ENCODE measurements around the gene INKA2.

INKA2 gene

DNA sequence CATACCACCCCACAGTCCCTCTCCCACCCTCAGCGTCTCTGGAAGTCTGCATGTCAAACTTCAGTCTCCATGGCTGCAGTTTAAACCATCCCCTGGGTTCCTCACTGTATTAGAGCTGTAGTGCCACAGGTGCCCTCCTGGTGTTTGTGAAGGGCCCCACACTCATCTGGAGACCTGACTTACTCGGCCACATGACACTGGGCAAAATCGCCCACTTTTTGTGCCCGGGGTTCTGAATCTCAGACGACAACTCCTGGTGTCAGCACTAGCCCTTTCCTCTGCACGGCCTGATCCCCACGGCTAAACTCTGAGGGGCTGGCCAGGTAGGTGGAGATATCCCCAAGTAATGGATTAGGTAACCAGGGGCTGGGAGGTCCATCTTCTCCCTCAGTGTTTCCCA lies 6.5 kb downstream of the INKA2 start:
- DNase-seq (ENCODE audit: low spot score): no peak

DNA sequence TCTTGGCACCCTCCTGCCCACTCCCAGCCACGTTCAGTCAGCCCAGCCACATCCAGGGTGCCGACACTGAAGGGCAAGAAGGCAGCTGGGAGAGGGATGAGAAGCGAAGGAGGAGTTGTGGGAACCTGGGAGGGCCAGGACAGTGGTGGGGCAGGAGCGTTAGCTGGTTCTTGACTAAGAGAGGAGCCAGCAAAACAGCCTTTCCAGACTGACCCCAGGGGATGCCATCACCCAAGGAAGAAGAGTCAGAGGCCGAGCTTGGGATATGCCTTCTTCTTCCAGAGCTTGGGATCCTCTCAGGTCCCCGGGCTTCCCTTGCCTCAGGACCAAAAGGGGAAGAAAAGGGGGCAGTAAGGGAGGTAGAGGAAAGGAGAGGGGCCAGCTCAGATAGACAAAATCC lies 7.2 kb downstream of the INKA2 start:
- no peak for DNase-seq (ENCODE audit: low spot score)

DNA sequence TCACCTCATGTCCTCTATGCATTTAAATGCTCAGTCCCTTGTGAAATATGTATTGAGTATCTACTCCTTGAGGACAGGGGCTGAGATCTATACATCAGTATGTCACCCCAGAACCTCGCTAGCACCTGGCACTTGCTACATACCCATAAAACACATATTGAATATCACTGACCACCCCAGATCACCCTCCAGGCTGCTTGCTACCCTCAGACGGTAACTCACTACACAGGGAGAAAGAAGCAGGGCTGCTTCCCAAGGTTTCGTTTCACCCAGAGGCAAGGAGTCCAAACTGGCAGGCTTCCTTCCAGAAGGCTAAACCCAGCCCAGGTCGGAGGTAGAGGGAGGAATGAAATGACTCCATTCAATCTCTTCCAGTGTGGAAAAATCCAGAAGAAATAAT lies 8.5 kb downstream of the INKA2 start:
- DNase-seq (ENCODE audit: low spot score): no peak

DNA sequence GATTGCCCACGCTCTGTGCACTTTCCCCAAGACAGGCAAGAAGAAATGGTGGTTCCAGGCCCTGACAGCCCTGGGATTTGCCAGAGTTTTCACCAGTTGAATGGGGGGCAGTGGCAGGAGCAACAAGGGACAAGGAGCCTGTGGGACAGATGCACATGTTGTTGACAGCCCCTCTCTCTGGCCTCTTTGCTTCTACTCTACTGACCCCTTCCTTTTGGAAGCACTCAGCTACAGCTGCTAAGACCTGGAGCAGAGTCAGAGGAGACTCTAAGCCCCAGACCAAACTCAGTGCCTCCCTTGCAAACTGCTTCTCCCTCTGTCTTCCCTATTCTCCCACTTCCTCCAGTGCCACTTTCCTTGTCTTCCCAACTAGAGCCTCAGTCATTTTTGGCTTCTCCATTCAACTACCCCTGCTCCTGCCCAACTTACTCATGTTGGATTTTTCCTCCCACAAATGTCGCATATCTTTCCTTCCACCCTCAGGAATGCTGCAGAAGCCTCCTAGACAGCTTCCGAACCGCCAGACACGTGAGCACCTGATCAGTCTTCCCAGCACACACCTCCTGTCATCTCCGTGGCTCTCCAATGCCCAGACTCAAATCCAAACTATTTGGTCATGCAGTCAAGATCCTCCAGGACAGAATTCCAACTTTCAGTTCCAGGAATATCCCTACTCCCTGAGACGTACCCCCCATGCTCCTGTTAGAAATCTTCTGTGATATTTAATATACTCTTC lies 9.1 kb downstream of the INKA2 start:
- no peak for DNase-seq (ENCODE audit: low spot score)

DNA sequence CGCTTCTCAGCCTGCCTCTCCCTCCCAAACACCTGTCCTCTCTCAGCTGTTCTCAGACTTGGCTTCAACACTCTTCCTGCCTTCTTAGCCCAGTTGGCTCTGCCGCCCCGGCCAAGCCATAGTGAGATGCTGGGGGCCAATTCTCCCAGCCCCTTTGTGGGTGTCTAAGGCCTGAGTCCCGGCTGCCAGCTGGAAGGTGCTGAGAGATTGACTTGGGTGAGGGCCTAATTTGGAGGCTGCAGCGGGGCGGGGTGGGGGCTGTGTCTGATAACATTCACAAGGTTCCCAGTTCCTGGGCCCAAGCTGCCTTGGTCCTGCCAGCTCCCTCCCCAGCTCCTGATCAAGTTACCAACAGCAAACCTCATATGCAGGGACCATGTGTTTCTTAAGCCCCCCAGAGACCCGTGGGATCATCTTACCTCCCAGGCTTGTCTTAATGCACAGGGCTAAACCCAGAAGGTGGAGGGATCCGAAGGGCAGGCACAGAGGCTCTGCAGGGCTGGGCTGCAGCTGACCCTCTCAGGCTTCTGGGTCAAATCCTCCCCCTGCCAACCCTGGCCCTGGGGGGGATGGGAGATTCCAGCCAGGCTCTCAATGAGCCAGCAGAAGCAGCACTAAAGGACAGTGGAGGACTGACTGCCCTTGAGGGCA lies 9.8 kb downstream of the INKA2 start:
- no peak for DNase-seq (ENCODE audit: low spot score)

DNA sequence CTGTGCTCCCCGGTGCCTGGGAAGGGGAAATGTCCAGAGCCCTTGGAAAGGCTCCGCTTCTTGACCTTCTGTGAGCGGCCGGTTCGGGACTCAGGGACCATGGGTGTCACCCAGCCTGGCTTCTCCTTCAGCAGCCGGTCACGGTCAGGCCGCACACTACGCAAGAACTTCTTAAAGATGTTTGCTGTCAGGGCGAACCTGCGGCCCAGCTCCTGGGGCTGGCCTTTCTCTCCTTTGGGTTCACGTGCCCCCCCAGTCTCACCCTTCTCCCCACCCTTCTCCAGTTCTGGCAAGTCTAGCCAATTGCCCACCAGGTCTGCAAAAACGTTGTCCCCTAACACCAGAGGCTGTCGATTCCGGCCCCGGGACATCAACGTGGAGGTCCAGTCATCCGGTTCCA lies 12.1 kb downstream of the INKA2 start:
- no peak for DNase-seq (ENCODE audit: low spot score)

DNA sequence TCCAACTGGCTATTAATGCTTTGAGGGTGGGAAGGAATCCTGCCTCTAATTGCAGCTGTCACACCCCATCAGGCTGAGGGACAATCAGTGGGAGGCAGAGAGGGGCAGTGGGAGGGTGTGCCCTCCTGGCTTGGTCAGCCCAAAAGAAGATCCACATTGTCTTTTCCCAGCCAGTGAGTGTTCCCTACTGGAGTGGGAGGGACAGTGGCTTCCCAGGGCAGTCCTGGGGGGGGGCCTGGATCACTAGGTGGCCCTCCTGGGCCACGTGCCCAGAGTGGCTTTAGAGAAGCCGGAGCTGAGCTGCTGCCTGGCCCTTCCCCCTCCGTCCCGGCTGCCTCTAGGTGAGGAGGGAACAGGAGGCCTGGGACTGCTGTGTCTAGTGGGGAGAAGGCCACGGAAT lies 14.0 kb downstream of the INKA2 start:
- no peak for DNase-seq (ENCODE audit: low spot score)

DNA sequence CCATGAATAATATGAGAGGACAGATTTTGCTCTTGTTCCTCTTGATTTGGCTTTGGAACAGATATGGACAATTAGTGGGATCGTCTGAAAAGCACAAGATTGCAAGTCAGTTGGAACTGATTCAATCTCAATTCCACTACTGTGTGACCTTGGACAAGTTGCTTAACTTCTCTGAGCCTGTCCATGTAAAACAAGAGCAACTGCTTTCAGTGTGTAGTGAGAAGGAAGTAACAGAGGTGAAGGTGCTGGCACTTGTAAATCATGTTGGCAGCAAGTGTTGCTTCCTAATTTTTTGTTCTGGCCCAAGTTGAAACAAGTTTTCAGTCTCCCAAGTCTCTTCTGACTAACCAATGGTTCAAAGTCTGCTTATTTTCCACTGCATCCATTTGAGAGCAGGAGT lies 15.3 kb downstream of the INKA2 start:
- no peak for DNase-seq (ENCODE audit: low spot score)

DNA sequence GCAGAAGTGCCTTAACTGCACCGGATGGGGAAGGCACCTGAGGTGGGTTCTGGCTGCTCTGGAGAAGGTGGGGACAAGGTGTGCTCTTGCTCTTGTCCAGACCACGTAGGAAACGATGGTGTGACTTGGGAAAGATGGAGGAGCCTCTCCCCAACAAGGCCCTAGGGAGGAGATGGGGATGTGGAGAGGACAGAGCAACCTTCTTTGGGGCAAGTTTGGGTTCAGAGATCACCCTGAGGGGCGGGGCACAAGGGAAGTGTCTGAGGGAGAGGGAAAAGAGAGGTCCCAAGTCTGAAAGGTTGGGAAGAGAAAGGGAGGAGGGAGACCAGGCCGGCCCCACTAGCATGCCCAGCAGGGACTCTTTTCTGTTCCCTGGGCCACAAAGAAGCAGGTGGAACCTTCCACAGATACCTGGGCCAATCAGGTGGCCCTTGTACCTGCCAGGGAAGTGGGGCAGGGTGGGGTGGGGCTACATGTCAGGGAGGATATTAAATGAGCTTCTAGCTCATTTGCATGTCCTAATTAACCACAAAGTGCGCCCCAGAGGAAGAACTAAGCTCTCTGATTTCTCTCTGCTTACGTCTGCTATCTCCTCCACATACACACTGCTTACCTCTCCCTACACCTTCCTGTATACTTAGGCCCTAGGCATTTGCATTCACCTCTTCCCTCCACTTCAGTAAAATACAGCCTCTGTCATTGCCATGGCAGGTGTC lies 15.9 kb downstream of the INKA2 start:
- DNase-seq (ENCODE audit: low spot score): no peak

DNA sequence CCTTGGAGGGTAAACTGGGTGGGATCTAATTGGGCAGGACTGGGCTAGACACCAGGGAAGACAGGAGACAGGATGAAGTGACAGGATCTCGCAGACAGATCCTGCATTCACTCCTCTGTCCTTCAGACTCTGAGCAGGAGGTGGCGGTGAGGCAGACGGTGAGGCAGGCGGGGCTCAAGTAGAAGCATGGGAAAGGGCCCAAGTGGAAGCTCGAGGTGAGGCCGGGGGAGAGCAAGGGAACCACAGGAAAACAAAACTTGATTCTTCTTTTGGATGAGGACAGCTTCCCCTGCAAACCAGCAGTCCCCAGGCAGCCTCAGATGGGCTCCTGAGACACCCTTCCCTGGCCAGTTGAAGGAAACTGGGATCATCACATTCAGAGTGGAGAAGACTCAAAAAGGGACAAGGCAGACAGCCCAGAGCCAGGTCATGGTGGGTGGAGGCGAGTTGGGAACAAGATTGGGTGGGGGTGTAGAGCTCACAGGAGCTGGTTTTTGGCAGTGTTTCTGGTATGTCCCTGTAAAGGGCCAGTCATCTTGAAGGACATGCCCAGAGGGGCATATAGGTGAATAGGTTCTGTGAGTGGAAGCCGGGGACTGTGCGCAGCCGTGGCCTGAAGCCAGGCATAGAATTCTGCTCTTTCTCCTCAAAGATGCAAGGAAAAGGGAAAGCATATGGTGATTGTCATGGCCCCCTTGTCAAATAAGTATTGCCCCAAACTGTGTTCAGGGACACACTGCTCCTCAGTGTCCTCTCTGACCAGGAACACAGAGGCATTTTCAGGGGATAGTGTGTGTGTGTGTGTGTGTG lies 18.0 kb downstream of the INKA2 start:
- DNase-seq (ENCODE audit: low spot score): no peak

DNA sequence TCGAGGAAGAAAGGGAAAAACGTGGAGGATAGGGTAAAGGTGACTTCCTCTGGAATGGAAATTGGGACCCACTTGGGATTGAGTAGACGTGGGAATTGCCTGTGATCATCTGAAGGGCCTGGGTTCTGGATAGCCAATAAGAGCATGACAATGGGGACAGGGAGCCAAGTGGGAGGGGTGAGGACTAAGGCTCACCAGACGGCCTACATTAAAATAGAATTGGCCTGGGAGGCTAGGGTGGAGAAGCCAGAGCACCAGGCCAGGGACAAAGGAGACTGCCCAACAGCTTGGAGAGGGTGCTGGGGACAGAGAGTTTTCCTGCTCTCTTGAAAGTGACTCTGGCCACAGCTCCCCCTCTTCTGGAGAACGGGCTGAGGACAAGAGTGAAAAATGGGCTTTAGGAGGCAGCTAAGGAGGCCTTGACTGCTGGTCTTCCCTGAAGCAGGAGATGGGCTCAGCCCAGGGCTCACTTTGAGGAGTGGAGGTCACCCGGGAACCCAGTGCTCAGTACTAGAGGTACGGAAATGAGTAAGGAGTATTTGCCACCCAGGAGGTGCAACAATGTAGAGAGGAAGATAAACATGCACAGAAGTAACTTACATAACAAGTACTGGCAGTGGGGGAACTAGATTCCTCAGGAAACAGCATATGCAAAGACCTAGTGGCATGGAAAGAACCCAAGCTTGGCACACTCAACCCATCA lies 18.8 kb downstream of the INKA2 start:
- peak; percentile 29 for DNase-seq (ENCODE audit: low spot score)

DNA sequence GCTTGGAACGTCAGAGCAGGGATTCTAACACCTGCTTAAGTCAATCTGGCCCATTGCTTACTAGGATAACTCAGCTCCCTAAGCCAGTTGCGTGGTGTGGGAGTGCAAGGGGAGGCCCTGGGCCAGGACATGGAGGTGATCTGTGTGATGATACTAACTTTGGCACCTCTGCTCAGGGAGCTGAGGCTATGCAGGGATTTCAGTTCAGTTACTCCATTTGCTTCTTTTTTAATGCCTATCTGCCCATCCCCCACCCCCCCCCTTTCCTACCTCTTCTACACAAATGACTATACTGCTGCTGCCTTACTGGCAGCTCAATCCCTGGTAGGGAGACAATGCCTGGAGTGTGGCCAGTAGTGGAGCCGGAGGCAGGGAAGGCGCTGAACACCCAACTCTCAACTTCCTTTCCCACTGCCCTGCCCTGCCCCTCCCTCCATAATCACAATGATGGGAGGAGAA lies 19.5 kb downstream of the INKA2 start:
- DNase-seq (ENCODE audit: low spot score): no peak

DNA sequence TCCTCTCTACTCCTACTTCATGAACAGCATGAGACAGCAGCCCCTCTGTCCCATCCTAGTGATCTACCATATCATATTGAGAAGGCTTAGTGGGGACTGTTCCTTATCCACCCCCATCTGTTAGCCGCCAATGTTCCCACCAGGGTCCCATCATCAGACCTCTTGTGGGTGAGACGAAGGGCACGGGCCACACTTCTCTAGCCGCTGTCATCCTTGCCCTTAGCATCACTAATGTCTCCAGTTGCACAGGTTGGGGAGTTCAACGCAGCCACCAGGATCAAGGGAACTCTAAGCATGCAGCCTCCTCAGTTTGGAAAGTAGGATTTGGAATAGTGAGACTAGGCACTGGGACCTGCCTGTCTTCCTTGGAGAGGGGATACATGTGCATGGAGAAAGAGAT lies 20.1 kb downstream of the INKA2 start:
- DNase-seq (ENCODE audit: low spot score): no peak

DNA sequence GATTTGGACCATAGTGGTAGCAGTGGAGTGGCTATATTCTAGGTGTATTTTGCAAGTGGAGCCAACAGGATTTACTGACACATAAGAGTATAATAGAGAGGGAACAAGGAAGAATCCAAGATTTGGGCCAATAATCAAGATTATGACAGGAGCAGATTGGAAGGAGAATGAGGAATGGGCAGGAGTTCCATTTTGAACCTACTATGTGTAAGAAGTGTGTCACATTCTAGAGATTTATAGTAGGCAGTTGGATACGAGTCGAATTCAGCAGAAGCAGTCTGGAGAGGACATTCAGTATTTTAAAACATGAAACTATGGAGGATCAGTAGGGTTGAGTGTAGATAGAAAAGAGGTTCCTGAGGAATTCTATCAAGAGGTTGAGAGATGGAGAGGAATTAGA lies 21.7 kb downstream of the INKA2 start:
- DNase-seq (ENCODE audit: low spot score): no peak

DNA sequence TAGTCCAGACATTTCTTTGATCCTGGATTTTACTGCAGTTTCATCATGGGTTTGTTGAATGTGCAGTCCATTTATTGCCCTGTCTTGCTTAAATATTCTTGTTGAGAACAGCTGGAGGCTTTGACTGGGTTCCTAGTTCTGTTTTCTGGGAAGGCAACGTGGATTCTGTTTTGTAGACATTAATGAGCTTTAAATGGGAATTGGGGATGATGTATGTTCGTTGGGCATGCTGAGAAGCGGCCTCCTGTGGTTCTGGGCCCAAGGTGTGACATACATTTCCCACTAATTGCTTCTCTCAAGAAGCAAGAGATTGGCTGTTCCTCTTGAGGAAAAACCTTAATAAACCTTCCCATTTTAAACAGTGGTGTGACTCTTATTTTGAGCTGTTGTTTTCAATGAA lies 22.9 kb downstream of the INKA2 start:
- DNase-seq (ENCODE audit: low spot score): no peak

DNA sequence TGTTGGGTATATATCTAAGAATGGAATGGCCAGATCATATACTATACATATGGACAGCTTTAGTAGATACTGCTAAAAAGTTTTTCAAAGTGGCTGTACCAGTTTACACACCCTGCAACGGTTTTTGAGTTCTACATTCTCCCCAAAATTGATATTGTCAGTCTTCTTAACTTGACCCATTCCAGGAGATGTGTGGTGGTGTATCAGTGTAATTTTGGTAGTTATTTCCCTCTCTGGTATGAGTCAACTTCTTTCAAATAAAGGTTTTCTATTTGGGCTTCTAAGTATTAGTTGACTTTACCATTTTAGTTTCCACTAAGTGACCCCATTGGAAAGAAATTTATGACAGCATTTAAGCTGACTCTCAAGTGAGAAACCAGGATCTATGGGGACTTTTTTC lies 29.2 kb downstream of the INKA2 start:
- no peak for DNase-seq (ENCODE audit: low spot score)

DNA sequence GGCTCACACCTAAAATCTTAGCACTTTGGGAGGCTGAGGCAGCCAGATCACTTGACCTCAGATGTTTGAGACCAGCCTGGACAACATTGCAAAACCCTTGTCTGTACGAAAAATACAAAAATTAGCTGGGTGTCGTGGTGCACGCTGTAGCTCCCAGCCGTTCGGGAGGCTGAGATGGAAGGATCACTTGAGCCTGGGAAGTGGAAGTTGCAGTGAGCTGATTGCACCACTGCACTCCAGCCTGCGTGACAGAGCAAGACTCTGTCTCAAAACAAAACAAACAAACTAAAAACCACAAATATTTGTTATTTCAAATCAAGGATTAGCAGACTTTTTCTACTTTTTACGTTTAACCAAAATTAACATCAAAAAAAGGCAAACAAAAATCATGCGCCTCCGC lies 31.3 kb downstream of the INKA2 start:
- no peak for DNase-seq (ENCODE audit: low spot score)

DNA sequence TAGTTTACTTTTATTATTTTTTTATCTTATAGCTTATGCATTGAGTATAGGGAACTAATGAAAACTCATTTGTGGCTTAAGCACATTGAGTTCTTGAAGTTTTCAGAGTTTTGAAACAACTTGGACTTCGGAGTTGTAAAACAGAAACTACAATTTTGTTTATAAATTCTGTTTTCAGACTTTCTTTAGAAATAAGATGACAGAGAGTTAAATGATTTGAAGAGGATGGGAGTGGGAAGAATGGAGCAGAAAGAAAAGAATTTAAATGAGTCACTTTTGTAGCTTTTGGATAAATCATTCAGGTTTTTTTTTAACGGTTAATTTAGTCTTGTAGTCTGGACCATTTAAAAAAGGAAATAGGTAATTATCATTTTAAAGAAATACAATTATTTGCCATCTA lies 32.3 kb downstream of the INKA2 start:
- DNase-seq (ENCODE audit: low spot score): no peak

DNA sequence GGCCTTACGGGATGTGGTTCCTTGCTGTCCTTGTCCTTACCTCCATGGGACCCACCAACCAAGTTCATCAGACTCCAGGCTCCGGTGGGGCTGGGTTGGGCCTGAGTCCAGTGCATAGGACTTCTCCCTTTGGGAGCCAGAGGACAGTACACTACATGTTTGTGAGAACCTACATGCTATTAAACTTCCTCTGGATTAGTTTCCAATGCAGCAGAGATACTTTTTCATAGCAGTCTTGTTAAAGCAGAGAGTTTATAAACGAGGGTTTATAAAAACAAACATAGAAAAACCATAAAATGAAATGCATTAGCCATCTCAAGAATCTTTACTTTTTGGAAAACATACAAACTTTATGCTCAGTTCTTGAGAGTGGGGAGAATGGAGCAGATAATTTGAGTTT lies 33.4 kb downstream of the INKA2 start:
- DNase-seq (ENCODE audit: low spot score): no peak

DNA sequence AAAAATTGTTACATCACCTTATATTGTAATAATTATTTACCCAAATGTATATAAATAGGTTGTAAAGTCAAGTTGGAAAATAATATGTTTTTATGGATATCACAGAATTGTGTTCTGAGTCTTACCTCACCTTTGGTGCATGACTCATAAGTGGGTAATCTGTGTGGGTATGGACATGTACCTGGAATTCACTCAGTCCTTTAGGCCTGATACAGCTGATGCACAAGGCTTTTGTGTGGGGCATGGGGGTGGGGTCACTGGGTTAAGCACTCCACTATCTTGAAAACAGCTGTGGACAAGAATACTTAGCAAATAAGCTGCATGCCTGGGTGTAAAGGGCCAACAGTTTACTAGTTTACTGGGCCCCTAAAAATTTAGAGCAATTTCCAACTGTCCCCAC lies 34.4 kb downstream of the INKA2 start:
- no peak for DNase-seq (ENCODE audit: low spot score)

DNA sequence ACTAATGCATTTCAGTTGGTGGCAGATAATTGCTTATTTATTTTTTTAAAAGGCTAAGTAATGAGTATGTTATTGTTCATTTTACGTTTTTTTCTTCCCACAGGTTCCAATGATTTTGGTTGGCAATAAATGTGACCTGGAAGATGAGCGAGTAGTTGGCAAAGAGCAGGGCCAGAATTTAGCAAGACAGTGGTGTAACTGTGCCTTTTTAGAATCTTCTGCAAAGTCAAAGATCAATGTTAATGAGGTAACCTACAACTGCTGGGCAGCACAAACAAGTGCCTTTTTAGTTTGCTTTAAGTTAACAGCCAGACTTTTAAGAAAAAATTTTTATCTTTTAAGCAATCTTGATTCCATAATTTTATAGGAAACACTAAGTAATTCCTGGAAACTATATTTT lies 35.0 kb downstream of the INKA2 start:
- no peak for DNase-seq (ENCODE audit: low spot score)

DNA sequence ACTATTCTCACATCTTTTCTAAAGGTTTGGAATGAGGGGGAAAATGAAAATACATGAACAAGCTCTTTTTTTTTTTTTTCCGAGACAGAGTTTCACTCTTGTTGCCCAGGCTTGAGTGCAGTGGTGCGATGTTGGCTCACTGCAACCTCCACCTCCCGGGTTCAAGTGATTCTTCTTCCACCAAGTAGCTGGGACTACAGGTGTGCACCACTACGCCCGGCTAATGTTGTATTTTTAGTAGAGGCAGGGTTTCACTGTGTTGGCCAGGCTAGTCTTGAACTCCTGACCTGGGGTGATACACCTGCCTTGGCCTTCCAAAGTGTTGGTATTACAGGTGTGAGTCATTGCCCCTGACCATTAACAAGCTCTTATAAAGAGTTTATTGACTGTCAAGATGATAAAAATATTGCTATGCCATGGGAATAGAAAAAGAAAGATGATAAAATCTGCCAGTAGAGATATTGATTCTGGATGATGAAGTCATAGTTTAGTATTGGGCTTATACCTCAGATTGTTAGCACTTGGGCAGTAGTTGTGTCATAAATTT lies 36.6 kb downstream of the INKA2 start:
- DNase-seq (ENCODE audit: low spot score): no peak
